ENCODE measurements around the gene RFNG.
A peak's percentile ranks its signal among the peaks of the same experiment; 100 is the strongest.

RFNG gene

GRCh38 chr17:82051776-82052637 lies at the start of gene RFNG, which contains the start of gene GPS1:
Gene RFNG, minus strand, starts transcription at chr17:82051811. Its CDS starts 45 bp downstream, at chr17:82051766.
Gene GPS1, plus strand, starts transcription at chr17:82051898. Its CDS starts 34 bp downstream, at chr17:82051932.
- DNase-seq (ENCODE audit: low read depth in 2 of 2), result peak; percentile 58 to 68

GRCh38 chr17:82101301-82101715 lies 49.7 kb upstream of the RFNG start:
- no peak for DNase-seq (ENCODE audit: low read depth in 2 of 2)

GRCh38 chr17:82100502-82101298 lies 49.1 kb upstream of the RFNG start:
- DNase-seq (ENCODE audit: low read depth in 2 of 2), result no peak

- no peak for DNase-seq (ENCODE audit: low read depth in 2 of 2)
Observed at GRCh38 chr17:82098939-82099763, 47.5 kb upstream of the RFNG start.

- peak; percentile 83 to 84 for DNase-seq (ENCODE audit: low read depth in 2 of 2)
Observed at GRCh38 chr17:82098169-82098938, 46.7 kb upstream of the RFNG start, which contains the start of gene FASN. Gene FASN, minus strand, starts transcription at chr17:82098236. Its CDS starts 1,791 bp downstream, at chr17:82096445.

GRCh38 chr17:82097919-82098168 lies 46.2 kb upstream of the RFNG start:
- peak in 1 of 2 donors; percentile 48 for DNase-seq (ENCODE audit: low read depth in 2 of 2)

GRCh38 chr17:82097184-82097918 lies 45.7 kb upstream of the RFNG start:
- peak in 1 of 2 donors; percentile 28 for DNase-seq (ENCODE audit: low read depth in 2 of 2)

GRCh38 chr17:82096709-82097183 lies 45.1 kb upstream of the RFNG start:
- no peak for DNase-seq (ENCODE audit: low read depth in 2 of 2)

GRCh38 chr17:82095777-82096708 lies 44.4 kb upstream of the RFNG start:
- DNase-seq (ENCODE audit: low read depth in 2 of 2), result no peak

GRCh38 chr17:82094931-82095776 lies 43.5 kb upstream of the RFNG start:
- no peak for DNase-seq (ENCODE audit: low read depth in 2 of 2)

GRCh38 chr17:82092995-82093751 lies 41.6 kb upstream of the RFNG start:
- no peak for DNase-seq (ENCODE audit: low read depth in 2 of 2)

- DNase-seq (ENCODE audit: low read depth in 2 of 2), result no peak
Observed at GRCh38 chr17:82092628-82092994, 41.0 kb upstream of the RFNG start.

GRCh38 chr17:82092094-82092586 lies 40.5 kb upstream of the RFNG start:
- no peak for DNase-seq (ENCODE audit: low read depth in 2 of 2)

GRCh38 chr17:82091264-82092066 lies 39.9 kb upstream of the RFNG start:
- DNase-seq (ENCODE audit: low read depth in 2 of 2), result no peak

- DNase-seq (ENCODE audit: low read depth in 2 of 2), result no peak
Observed at GRCh38 chr17:82090549-82091263, 39.1 kb upstream of the RFNG start.

All from activated CD8-positive, alpha-beta memory T cell treated with anti-CD3 and anti-CD28 coated beads for 4 hours (primary cell).